OCI-LY1 (cell line): Measurements from ENCODE around the gene PRLH.

Experiments used
- CTCF ChIP-seq: fragments of 200-600 bp; sonication (generic), shearing (Covaris generic); IDR thresholded peaks from 2 replicates; pipeline ENCODE4 v1.5.1; 2017; ENCODE audit warnings: mild to moderate bottlenecking, antibody characterized with exemption, low read length, moderate library complexity, mixed read lengths
- EZH2 ChIP-seq: fragments of 200-600 bp; sonication (generic), shearing (Covaris generic); IDR thresholded peaks from 2 replicates; pipeline ENCODE4 v1.8.0; 2017; ENCODE audit warnings: borderline replicate concordance, mixed run types, mild to moderate bottlenecking, antibody characterized with exemption, low read length, moderate library complexity, mixed read lengths

GRCh38 chr2:237541243-237541642 lies 25.1 kb upstream of the PRLH start:
- no peak for TF ChIP-seq CTCF
- no peak for TF ChIP-seq EZH2
